NCI-H1417 (cell line): Measurements from ENCODE around the gene AGPAT4.
A peak's percentile ranks its signal among the peaks of the same experiment; 100 is the strongest.
"Not testable (repeated sequence)": the region's sequence is repeated elsewhere in the genome, so short reads cannot be mapped to it uniquely, and the experiment has no call there.

Experiments used
- DNase-seq, 3 experiments: peaks; one replicate each; lab custom pipeline; 2025; lab: John Stamatoyannopoulos, UW

AGPAT4 gene

DNA sequence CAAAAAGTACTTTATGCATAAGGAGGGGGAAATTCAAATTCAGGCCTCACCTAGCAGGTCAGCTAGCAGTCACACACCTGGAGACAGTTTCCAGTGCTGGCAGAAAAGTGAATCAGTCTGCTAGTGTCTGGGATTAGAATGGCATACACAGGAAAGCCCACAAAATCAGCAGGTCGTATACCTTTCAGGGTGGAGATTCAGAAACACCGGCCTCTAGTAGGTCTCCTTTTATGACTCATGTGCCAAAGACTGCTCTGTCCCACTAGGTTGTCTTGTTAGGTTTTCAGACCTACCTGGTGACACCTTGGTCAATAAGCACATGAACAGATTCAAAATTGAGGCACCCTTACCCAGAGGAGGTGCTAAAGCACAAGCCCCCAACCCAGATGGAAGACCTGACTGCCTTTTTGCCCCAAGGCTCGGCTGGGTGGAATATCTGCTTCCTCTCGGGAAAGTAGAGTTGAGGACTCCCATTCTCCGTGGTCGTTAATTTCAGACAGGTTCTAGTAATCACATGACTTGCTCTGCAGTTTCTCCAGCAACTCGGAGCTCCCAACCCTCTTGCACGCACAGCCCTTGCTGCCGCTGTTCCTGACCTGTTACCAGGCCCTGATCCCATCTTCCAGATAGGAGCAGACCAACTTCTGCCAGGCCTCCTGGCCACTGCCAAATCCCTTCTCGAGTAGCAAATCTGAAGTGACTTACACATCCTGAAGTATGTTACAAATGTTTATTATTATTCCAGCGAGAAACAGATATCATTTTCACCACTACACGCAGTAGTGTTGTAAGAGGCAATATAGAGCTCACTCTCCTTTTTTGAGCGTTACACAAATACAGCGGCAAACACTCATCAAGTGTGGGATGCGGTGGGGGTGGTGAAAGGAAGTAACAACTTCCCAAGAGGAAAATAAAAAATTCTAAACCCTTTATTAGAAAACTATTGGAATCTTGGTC is 46.6 kb downstream of the AGPAT4 start:
- DNase-seq = no peak

GRCh38 chr6:161226009-161226964 is 47.6 kb downstream of the AGPAT4 start:
- no peak for DNase-seq

GRCh38 chr6:161225681-161226008 is 48.2 kb downstream of the AGPAT4 start:
- DNase-seq = no peak

- not testable (repeated sequence) for DNase-seq
These were observed 48.7 kb downstream of the AGPAT4 start for GRCh38 chr6:161224951-161225680.

- no peak for DNase-seq
These were observed 50.2 kb downstream of the AGPAT4 start for GRCh38 chr6:161223646-161224045.

- DNase-seq = no peak
These were observed 51.1 kb downstream of the AGPAT4 start for GRCh38 chr6:161222706-161223234.

DNA sequence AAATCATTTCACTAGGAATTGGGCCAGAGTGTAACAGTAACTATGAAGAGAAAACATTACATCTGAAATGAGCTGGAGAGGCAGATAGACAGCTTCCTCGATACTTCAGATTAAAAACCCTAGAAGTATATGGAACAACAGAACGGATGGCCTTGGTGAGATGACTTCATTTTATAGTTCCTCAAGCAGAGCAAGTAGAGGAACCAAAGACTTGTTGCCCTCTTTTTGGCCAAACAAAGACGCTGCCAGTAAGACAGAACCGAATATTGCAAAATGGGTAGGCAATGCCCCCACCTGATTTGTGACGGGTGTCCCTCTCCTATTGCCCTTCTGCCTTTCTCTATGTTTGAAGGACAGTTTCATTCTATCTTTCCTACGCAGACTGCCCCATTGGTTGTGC is 53.5 kb downstream of the AGPAT4 start:
- no peak for DNase-seq

GRCh38 chr6:161219680-161220079 is 54.2 kb downstream of the AGPAT4 start:
- no peak for DNase-seq

GRCh38 chr6:161218222-161218621 is 55.6 kb downstream of the AGPAT4 start:
- no peak for DNase-seq

DNA sequence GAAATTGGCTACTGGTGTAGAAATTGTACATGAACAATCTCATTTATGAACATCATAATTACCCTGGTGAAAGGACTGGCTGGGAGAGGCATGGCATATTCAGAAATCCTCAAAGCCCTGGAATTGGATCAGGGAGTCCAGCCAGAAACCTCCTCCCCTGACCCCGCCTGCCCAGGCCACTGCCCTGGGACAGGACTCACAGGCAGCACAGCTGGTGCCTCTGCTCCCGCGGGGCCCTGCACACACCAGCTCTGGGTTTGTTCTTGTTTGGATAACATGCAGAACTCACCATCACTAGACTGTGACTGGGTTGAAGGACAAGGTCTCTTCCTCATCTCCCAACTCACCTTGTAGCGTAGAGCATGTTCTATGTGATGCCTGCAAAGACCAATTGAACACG is 56.2 kb downstream of the AGPAT4 start:
- no peak for DNase-seq

GRCh38 chr6:161216616-161217205 is 57.1 kb downstream of the AGPAT4 start:
- DNase-seq = no peak

DNA sequence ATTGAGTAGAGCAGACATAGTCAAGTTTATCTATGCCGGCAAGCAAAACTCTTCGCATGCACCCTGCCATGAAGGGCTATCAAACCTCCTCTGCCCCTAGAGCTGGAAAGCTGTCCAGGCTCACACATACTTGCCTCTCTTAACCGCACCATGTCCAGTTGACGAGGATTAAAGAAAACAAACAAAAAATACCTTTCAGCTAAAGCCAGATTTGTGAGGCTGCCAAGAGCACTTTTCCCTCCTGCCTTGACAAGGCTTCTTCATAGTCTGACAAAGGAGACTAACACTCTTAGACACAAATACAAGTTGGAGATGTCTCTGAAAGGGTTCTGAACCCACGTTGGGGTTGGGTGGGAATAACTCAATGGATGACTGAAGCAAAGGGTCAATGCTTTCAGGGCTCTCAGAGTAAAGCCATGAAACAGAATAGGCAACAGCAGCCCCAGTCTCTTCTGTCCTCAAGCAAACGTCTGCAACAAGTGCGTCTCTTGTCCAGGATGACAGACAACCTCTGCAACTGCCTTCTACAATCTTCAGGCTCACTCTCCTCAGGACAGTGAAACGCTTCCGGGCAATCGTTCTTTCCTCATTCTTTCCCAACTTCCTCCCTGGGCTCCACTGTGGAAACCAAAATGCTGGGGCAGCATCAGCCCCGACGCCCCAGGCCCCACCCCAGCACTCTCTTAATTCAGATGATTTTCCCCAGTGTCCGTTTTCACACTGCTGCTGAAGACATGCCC is 57.8 kb downstream of the AGPAT4 start:
- no peak for DNase-seq

DNA sequence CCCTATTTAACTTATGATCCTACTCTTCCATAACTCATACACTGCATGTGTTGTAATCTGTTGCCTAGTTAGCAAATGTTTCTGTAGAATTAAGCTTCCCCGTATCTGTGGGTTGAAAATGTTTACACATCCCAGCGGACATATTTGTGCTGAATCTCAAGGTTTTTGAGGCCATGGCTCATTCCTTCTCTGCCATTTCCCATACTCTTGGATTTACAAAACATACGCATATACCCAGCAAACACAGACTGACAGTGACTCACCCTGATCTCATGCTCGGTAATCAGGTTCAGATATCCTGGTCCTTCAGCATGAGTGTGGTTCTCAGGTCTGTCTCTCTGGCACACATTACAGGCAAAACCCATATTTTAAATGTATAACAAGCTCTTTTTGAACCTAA is 58.7 kb downstream of the AGPAT4 start:
- no peak for DNase-seq

- no peak for DNase-seq
These were observed 59.1 kb downstream of the AGPAT4 start for GRCh38 chr6:161214722-161215121.

- no peak for DNase-seq
These were observed 61.0 kb downstream of the AGPAT4 start for GRCh38 chr6:161212902-161213301.

GRCh38 chr6:161211380-161212035 is 62.4 kb downstream of the AGPAT4 start:
- DNase-seq = peak in 1 of 3 experiments; percentile 17

GRCh38 chr6:161210857-161211256 is 63.0 kb downstream of the AGPAT4 start:
- DNase-seq = no peak

DNA sequence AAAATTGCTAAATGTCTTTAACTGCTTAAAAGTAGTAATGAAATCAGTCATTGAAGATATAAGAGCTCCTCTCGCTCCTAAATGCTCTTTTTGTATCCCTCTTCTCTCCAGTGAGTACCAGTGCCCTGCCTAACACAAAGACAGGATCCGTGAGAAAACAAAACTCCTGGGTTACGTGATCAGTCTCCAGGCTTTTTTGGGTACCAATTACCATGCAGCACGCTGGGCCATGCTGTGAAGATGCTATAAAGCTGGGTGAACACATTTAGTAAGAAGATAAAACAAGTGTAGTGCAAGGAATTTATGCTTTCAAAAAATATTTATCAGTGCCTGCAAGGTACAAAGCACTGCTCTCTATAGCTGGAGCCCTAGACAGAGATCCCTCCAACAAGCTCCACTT is 66.7 kb downstream of the AGPAT4 start:
- DNase-seq = no peak

DNA sequence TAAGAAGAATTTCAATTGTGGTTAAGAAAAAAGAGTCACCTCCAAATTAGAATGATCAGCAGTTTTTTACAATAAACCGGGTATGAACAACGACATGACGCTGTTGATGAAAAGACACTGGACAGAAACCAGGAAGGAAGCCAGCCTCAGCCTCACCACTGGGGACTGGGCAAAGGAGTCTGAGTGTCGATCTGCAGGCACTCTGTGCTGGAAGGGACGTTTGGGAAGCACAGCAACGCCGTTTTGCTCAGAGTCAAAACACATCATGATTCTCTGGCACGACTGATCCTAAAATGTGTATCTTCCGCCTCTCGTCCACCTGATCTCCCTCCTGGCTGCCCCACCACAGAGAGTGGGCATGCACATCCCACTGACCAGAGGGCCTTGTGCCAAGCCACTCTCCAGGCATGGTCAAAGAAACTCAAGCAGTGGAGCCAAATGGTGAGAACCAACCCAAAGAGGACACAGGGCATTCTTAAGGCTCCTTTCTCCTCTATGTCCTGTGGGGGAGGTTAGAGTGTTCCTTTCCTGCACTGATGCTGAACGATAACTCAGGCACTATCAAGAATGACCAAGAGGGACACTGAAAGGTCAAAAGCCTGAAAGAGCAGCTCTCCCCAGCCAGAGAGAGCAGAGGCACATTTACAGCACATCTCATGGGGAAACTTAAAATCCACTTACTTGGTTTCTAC is 68.8 kb downstream of the AGPAT4 start:
- DNase-seq = no peak
